MM.1S (cell line): ENCODE measurements around the gene GP1BA.

ENCODE experiments used
- DNase-seq: peaks from one replicate; pipeline ENCODE4 v3.0.0-alpha.2; 2015
- H2AFZ ChIP-seq: fragments of 300-600 bp; sonication (generic); 2 replicates; pipeline ENCODE4 v1.6.0; 2016; ENCODE audit warnings: antibody characterized with exemption, low read length
- H3F3A ChIP-seq: fragments of 300-600 bp; sonication (generic); 2 replicates; pipeline ENCODE4 v1.6.1; 2016; ENCODE audit warnings: mild to moderate bottlenecking, antibody characterized with exemption, low read length, moderate library complexity, mixed read lengths; ENCODE audit not compliant: insufficient read depth
- H3K27ac ChIP-seq: fragments of 300-600 bp; sonication (generic); 2 replicates; pipeline ENCODE4 v1.5.1; 2016; ENCODE audit warnings: mild to moderate bottlenecking, low read length
- H3K27me3 ChIP-seq: fragments of 300-600 bp; sonication (generic); replicated peaks from 2 replicates; pipeline ENCODE4 v1.6.0; 2016; ENCODE audit warnings: low read length; ENCODE audit not compliant: insufficient read depth
- H3K36me3 ChIP-seq: fragments of 300-600 bp; sonication (generic); replicated peaks from 2 replicates; pipeline ENCODE4 v1.6.1; 2016; ENCODE audit warnings: mild to moderate bottlenecking, low read length, mixed read lengths; ENCODE audit not compliant: insufficient read depth
- H3K4me1 ChIP-seq: fragments of 300-600 bp; sonication (generic); 2 replicates; pipeline ENCODE4 v1.6.1; 2016; ENCODE audit warnings: low read length, mixed read lengths
- H3K4me2 ChIP-seq: fragments of 300-600 bp; sonication (generic); 2 replicates; pipeline ENCODE4 v1.6.0; 2016; ENCODE audit warnings: low read depth, low read length
- H3K4me3 ChIP-seq: fragments of 300-600 bp; sonication (generic); 2 replicates; pipeline ENCODE4 v1.5.1; 2016; ENCODE audit warnings: low read length, mixed read lengths
- H3K79me2 ChIP-seq: fragments of 300-600 bp; sonication (generic); 2 replicates; pipeline ENCODE4 v1.6.1; 2016; ENCODE audit warnings: mixed run types, low read length, mixed read lengths
- H3K9ac ChIP-seq: fragments of 300-600 bp; sonication (generic); 2 replicates; pipeline ENCODE4 v1.6.1; 2016; ENCODE audit warnings: low read length, mixed read lengths
- H3K9me2 ChIP-seq: fragments of 300-600 bp; sonication (generic); replicated peaks from 2 replicates; pipeline ENCODE4 v1.6.1; 2016; ENCODE audit warnings: mild to moderate bottlenecking, low read length, mixed read lengths; ENCODE audit not compliant: insufficient read depth
- H3K9me3 ChIP-seq: fragments of 300-600 bp; sonication (generic); replicated peaks from 2 replicates; pipeline ENCODE4 v1.6.1; 2016; ENCODE audit warnings: mild to moderate bottlenecking, low read length, mixed read lengths; ENCODE audit not compliant: insufficient read depth
- H4K20me1 ChIP-seq: fragments of 300-600 bp; sonication (generic); 2 replicates; pipeline ENCODE4 v1.6.1; 2016; ENCODE audit warnings: mild to moderate bottlenecking, low read length, moderate library complexity, mixed read lengths; ENCODE audit not compliant: insufficient read depth
- EZH2 ChIP-seq: fragments of 300-600 bp; sonication (generic); optimal IDR thresholded peaks from 2 replicates; pipeline ENCODE3; 2017; ENCODE audit warnings: low read depth, mild to moderate bottlenecking, antibody characterized with exemption, low read length, mixed read lengths
- EZH2phosphoT487 ChIP-seq: fragments of 300-600 bp; sonication (generic); IDR thresholded peaks from 2 replicates; pipeline ENCODE4 v1.6.1; 2018; ENCODE audit warnings: antibody characterized with exemption, low read length
- TF ChIP-seq, protein P1 (sequence below): fragments of 300-600 bp; sonication (generic); IDR thresholded peaks from 2 replicates; pipeline ENCODE4 v1.5.1; 2016; ENCODE audit warnings: antibody characterized with exemption, low read length, mixed read lengths

Gene GP1BA

DNA sequence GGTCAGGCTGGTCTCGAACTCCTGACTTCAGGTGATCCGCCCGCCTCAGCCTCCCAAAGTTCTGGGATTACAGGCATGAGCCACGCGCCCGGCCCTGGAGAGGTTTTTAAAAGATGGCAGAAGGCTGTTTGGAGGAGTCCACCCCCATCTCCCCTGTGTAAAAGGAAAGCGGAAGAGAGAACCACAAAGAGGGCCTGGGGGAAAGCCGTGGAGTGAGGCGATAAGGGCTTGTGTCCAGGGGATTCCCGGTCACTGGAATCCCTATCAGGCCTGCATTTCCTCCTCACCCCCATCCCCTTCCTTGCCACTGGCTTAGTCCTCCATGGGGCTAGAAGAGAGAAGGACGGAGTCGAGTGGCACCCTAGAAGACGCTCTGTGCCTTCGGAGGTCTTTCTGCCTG lies at the start of gene GP1BA:
GP1BA (plus strand) TSS at position 315 of the 400 bp plus-strand sequence. CDS start 328 bp downstream, outside the sequence.
- Histone ChIP-seq H4K20me1 (no peaks in the 10 kb centered on the region), H3K27ac (no peak within 1 kb of the TSS), H3K4me2 (no peak within 1 kb of the TSS), H3K9ac (no peak within 1 kb of the TSS), H3F3A (peaks cover 9% of the 10 kb centered on the region), H3K36me3 (no peaks in the 10 kb centered on the region), H3K4me3 (no peak within 1 kb of the TSS), H3K9me3 (no peaks in the 10 kb centered on the region), H3K4me1 (peaks cover 9% of the 10 kb centered on the region), H3K9me2 (no peaks in the 10 kb centered on the region), H2AFZ (no peak within 1 kb of the TSS), H3K79me2 (no peaks in the 10 kb centered on the region), H3K27me3 (no peaks in the 10 kb centered on the region)
- no peak for DNase-seq
- TF ChIP-seq, protein P1, sequence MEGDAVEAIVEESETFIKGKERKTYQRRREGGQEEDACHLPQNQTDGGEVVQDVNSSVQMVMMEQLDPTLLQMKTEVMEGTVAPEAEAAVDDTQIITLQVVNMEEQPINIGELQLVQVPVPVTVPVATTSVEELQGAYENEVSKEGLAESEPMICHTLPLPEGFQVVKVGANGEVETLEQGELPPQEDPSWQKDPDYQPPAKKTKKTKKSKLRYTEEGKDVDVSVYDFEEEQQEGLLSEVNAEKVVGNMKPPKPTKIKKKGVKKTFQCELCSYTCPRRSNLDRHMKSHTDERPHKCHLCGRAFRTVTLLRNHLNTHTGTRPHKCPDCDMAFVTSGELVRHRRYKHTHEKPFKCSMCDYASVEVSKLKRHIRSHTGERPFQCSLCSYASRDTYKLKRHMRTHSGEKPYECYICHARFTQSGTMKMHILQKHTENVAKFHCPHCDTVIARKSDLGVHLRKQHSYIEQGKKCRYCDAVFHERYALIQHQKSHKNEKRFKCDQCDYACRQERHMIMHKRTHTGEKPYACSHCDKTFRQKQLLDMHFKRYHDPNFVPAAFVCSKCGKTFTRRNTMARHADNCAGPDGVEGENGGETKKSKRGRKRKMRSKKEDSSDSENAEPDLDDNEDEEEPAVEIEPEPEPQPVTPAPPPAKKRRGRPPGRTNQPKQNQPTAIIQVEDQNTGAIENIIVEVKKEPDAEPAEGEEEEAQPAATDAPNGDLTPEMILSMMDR, result no peak
- TF ChIP-seq EZH2 (no peak), EZH2phosphoT487 (no peak)

DNA sequence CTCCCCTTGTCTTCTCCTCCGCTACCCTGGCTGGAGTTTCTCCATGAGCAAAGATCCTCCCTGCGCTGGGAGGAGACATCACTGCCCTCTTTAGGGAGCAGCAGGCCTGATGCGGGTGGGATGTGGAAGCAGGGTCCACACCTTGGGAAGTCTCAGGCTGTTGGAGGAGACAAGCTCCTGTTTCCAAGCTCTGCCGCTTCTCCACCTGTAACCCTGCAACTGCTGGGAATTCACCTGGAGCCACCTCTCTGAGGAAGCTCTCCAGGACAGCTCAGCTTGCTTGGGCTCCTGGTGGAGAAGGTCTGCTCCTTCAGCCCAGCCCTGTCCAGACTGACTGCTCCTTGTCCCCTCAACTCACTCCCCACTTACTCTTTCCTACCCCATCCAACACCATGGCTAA lies 47.6 kb upstream of the GP1BA start:
- H3K27ac ChIP-seq, result no peak overlapping the region
- no peaks in the 10 kb centered on the region for H4K20me1 ChIP-seq
- no peaks in the 10 kb centered on the region for H3K9me2 ChIP-seq
- no peaks in the 10 kb centered on the region for H3F3A ChIP-seq
- no peak overlapping the region for H3K4me3 ChIP-seq
- no peak overlapping the region for H3K9ac ChIP-seq
- H3K27me3 ChIP-seq, result no peaks in the 10 kb centered on the region
- H3K36me3 ChIP-seq, result no peaks in the 10 kb centered on the region
- H3K9me3 ChIP-seq, result no peaks in the 10 kb centered on the region
- DNase-seq, result no peak
- no peak overlapping the region for H3K4me2 ChIP-seq
- H3K79me2 ChIP-seq, result no peaks in the 10 kb centered on the region
- no peak overlapping the region for H2AFZ ChIP-seq
- no peaks in the 10 kb centered on the region for H3K4me1 ChIP-seq
- TF ChIP-seq EZH2phosphoT487 (no peak), EZH2 (no peak)
- TF ChIP-seq, protein P1, result no peak

DNA sequence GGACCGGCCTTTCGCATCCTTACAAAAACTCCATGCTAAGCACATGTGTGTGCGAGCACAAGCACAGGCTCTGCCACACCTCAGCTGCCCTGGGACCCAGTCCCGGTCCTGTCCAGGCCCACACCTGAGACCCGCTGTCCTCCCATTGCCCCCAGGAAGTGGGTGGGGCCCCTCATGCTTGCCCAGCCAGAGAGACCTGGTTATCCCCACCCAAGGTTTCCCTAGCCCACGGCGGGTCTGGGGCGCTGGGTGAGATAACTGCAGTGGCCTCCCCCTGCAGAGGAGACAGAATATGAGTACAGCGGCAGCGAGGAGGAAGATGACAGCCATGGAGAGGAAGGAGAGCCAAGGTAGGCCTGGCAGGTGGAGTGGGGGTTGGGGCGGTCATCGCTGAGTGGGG lies 45.2 kb upstream of the GP1BA start:
- no peak overlapping the region for H3K4me3 ChIP-seq
- H3K36me3 ChIP-seq, result no peaks in the 10 kb centered on the region
- no peak overlapping the region for H3K9ac ChIP-seq
- no peak overlapping the region for H3K4me2 ChIP-seq
- H2AFZ ChIP-seq, result no peak overlapping the region
- H3K79me2 ChIP-seq, result no peaks in the 10 kb centered on the region
- H3K9me3 ChIP-seq, result no peaks in the 10 kb centered on the region
- H3K9me2 ChIP-seq, result no peaks in the 10 kb centered on the region
- no peak overlapping the region for H3K27ac ChIP-seq
- TF ChIP-seq, protein P1, result no peak
- TF ChIP-seq EZH2phosphoT487 (no peak), EZH2 (no peak)
- H3K27me3 ChIP-seq, result no peaks in the 10 kb centered on the region
- no peak for DNase-seq
- no peaks in the 10 kb centered on the region for H3K4me1 ChIP-seq
- H4K20me1 ChIP-seq, result no peaks in the 10 kb centered on the region
- H3F3A ChIP-seq, result no peaks in the 10 kb centered on the region
